ENCODE results near the gene PTPRM.

Gene PTPRM

DNA sequence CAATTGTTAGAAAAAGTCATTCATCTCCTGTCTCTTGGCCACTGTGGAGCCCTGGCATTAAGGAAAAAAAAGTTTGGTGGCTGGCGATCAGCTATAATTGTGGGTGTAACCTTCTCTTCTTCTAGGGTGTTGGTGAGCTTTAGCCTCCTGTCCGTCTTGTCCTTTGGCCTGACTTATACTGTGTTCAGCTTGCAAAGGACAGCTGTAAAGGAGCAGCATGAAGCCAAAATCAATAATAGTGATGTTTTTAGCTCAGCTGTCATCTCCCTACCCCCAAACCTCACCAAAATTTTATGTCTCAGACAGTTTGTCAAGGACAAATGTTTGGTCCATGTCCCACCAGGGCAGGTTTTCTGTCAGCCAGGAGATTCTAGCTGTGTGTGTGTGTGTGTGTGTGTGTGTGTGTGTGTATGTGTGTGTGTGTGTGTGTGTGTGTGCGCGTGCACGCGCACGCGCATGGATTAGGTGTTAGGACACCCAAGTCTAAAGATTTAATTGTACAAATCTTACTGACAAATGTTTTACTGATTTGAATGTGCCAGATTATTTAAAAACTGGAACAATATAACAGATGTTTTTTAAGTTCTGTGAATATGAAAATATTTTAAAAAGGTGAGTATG lies 109.2 kb downstream of the PTPRM start:
- DNase-seq, result no peak

- DNase-seq, result no peak
Observed at GRCh38 chr18:7677001-7677400, 109.9 kb downstream of the PTPRM start.

GRCh38 chr18:7677424-7677823 lies 110.3 kb downstream of the PTPRM start:
- no peak for DNase-seq

GRCh38 chr18:7678389-7678788 lies 111.3 kb downstream of the PTPRM start:
- DNase-seq, result no peak

GRCh38 chr18:7678801-7679200 lies 111.7 kb downstream of the PTPRM start:
- no peak for DNase-seq

DNA sequence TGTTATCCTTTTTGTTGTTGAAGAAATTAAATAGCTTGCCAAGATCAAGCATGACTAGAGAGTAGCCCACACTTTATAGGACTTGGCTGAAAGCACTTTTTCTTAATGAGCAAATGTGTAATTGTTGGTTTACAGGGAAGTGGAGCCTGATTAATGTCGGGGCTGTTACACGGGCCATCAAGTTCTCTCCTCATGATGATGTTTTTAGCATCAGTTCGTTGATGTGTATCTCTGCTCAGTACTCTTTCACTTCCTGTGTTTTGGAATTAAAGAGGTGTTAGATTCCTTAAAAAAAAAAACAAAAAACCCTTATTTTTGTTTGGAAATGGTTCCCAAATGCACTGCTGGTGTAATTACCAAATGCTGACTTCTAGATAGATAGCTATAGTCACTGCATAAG lies 114.2 kb downstream of the PTPRM start:
- DNase-seq, result no peak

DNA sequence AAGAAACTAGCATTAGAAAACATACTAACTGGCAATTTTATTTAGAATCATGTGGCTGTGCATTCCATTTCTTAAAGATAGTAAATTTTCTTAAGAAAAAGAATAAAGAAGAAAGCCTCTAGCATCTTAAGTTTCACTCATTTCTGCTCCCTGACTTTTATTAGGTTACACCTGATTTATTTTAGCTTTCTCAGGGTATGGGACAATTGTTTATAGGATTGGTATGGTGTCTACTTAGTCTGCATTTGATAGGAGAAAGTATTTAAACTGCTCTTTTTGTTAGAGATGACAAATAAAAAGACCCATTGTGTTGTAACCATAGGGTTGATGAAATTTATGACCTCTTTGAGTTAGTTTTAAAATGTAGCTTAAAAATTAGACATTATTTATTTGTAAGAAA lies 115.2 kb downstream of the PTPRM start:
- no peak for DNase-seq

DNA sequence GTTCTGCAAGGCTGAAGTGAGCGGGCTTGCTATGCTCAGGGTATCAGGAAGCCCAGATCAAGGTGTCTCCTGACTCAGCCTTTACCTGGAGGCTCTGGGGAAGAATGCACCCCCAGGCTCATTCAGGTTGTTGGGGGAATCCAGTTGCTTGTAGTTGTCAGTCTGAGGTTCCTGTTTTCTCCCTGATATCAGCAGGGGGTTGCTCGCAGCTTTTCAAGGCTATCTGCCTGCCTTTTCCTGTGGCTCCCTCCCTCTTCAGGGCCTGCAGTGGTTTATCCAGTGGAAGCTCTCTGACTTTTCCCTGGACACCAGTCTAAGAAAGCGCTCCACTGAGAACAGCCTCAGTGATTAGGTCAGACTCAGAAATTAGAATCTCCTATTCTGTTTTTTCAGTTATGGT lies 116.6 kb downstream of the PTPRM start:
- DNase-seq, result no peak

GRCh38 chr18:7684357-7684756 lies 117.2 kb downstream of the PTPRM start:
- DNase-seq, result no peak

DNA sequence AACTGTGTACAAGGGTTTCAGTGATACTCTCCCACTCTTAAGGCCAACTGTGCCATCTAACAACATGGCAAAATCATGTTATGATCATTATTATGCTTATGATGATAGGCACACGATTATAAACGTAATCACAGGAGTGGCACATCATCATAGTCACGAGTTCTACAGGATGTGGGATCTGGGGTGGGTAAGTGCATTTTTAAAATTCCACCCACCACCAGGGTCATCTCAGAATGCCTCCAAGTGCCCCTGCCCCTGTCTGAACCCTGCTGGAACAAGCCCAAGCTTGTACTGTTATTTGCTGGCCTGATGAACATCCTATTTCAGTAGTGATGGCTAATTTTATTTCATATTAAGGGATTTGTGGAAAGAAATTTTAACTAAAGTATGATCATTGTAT lies 117.8 kb downstream of the PTPRM start:
- no peak for DNase-seq

DNA sequence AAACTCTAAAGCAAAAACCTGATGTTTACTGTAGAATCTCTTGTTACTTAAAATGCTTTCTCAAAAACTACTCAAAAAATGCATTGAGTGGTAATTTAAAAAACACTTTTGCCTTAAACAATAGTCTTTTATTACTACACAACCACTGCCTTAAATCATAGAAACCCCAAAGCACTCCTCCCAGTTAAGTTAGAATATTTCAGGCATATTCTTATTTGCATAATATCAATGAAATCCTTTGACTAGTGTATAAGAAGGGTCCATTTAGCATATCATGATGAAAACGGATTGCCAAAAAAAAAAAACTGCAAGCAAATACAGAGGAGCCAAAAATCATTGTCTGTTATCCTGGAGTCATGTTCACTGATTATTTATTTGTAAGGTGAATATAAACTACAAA lies 119.2 kb downstream of the PTPRM start:
- DNase-seq, result no peak

GRCh38 chr18:7688580-7688979 lies 121.5 kb downstream of the PTPRM start:
- no peak for DNase-seq

- DNase-seq, result no peak
Observed at GRCh38 chr18:7691206-7691605, 124.1 kb downstream of the PTPRM start.

- DNase-seq, result no peak
Observed at GRCh38 chr18:7696780-7697179, 129.7 kb downstream of the PTPRM start.

DNA sequence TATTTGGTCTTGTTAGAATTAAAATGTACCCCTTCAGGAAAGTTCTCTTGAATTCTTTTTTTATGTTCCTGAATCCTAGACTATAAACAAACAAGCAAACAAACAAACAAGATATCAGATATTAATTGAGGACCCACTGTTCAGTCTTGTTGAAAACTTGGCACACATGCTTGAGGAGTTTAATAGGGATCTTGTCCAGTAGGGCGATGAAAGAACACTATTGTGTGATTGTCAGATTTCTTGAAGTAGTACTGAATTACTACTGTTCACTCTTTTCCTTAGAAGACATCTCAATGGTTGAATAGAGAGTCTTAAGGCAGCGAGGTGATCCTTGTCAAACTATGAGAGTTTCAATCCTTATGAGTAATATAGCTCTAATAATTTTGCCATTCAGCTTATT lies 130.2 kb downstream of the PTPRM start:
- DNase-seq, result no peak

DNA sequence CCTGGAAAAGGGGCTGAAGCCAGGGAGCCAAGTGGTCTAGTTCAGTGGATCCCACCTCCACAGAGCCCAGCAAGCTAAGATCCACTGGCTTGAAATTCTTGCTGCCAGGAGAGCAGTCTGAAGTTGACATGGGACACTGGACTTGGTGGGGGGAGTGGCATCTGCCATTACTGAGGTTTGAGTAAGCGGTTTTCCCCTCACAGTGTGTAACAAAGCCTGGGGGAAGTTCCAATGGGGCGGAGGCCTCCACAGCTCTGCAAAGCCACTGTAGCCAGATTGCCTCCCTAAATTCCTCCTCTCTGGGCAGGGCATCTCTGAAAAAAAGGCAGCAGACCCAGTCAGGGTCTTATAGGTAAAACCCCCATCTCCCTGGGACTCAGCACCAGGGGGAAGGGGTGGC lies 144.4 kb downstream of the PTPRM start:
- no peak for DNase-seq

- no peak for DNase-seq
Observed at GRCh38 chr18:7720395-7720794, 153.3 kb downstream of the PTPRM start.

- no peak for DNase-seq
Observed at GRCh38 chr18:7721532-7721931, 154.4 kb downstream of the PTPRM start.

DNA sequence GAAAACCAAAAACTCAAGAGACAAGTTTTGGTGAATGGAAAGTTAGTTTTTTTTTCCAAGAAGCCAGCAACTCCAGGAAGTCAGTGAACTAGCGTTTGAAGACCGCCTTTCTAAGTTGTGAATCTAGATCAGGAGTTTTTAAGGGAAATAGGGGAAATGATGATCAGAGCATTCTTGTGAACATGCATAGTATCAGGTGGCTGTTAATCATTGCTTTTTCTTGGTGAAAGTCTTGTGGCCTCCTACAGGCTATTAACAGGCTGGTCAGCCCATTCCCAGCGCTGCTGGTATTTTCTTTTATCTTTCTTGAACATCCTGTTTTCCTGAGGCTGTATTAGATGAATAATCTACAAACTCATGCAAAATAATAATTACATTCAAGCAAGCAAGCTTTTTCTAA lies 155.8 kb downstream of the PTPRM start:
- DNase-seq, result no peak

- DNase-seq, result no peak
Observed at GRCh38 chr18:7723558-7723957, 156.4 kb downstream of the PTPRM start.

DNA sequence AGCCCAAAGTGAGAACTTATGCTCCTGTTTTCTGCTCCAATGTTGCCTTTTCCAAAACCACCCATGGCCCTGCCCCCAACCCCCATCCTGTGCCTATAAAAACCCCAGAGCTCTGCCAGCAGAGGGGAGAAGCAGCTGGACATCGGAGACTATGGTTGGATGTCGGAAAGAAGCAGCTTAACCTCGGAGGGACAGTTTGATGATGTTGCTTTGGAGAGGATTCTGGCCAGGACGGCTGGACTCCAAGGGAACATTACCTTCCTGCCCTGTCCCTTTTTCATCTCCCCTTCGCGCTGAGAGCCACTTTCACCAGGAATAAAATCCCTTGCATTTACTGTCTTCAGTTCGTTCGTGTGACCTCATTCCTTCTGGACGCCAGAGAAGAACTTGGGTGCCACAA lies 158.4 kb downstream of the PTPRM start:
- DNase-seq, result no peak

- DNase-seq, result no peak
Observed at GRCh38 chr18:7725897-7726296, 158.8 kb downstream of the PTPRM start.

DNA sequence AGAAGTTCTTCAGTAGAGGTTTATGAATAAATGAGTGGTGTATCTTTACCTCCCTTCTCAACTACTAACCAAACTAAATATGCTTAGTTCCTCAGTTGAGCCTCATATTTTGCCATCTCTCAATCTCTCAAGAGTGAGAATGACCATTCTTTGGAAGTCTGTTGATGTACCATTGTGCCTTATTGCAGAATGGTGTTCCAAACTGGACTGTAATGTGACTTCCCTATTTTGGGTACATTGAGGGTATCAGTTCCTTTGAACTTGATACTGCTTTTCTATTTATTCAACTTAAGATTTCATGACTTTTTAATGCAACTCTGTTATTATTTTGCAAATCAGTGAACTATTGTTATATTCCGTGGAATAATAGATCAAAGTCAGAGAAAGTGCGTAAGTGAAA lies 159.4 kb downstream of the PTPRM start:
- DNase-seq, result no peak

DNA sequence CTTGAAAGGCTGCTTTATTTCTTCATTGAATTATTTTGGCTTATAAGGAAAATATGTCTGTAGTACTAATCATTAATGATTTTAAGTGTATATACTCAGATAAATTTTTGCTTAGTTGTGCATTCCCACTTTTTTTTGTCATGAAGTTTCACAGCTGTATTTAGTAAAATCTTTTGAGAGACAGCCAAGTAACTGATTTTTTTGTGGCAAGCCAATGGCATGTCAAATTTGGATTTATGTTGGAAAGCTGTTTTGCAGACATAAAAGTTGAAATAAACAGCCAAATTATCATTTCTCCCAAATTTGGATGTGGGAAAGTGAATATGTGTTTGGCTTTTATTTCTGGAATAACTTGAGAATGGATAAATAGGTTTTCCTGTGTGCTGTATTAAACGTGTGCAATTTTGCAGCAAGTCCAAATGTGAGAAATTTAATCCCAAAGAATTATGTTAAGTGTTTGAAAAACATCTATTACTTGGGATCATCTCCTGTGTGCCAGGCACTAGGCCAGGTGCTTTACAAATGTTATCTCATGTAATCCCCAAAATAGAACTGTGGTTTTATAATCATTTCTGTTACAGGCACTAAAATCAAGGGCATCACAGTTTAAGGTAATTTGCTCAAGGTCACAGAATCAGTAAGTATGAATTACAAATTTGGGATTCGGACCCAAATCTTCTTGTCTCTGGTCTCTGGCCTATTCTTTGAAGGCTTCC lies 160.4 kb downstream of the PTPRM start:
- DNase-seq, result no peak

DNA sequence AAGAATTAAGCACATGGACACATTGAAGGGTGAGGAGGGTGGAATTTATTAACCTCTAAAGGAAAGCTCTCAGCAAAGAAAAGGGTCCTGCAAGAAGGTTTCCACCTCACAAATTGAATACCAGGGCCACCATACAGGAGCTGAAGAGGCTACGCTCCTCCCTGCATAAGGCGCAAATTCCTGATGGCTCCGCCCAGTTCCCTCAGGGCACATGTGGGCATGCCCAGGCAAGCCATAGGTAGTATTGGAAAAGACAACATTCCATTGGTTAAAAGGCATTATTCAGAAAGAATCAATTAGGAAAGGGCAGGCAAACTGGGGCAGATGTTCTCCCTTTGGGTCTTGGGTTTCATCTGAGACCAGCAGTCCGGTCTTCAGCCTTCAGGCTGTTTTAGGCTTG lies 161.2 kb downstream of the PTPRM start:
- DNase-seq, result no peak
